Measurements from ENCODE around the gene KLK3. TPM values are rescaled to one million over a fixed set of nuclear protein-coding genes. Genes with fewer than 3 reads are reported as not detected.

KLK3 gene
- total and polyA plus RNA-seq, 2 experiments from 2014 or later = not detected

DNA sequence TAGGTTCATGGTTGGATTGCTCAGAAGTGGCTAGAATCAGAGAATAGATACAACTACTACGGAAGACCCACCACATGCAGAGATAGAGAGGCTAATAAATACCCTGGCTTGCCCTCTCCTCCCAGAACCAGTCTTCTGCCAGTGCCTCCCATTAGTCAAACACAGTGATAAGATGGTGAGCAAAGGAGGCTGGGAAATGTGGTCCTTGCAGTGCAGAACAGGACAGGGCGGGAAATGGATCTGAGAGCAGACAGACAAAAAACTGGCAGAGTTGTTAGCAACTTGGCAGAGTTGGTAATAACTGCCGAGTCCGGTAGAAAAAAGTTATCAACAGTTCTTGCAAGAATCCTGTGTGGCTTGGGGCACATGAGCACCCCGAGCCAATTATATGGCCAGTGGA is 39.8 kb upstream of the KLK3 start:
- Histone ChIP-seq H2AFZ (no peak overlapping the region), H3K9me2 (replicated peaks; ENCODE audit: insufficient read depth) (no peaks in the 10 kb centered on the region), H3K4me2 (no peak overlapping the region), H3K27ac (no peak overlapping the region), H4K20me1 (ENCODE audit: insufficient read depth, poor library complexity, severe bottlenecking) (no peaks in the 10 kb centered on the region), H3K36me3 (replicated peaks; ENCODE audit: insufficient read depth, low read depth) (no peaks in the 10 kb centered on the region), H3K4me1 (ENCODE audit: insufficient read depth) (no peaks in the 10 kb centered on the region), H3K79me2 (no peaks in the 10 kb centered on the region), H3K4me3 (no peak overlapping the region), H3K9me3 (ENCODE audit: low read depth) (no peaks in the 10 kb centered on the region), H3K27me3 (peaks cover 39% of the 10 kb centered on the region)
- 89% methylated on average over 5 of the region's 5 CpGs for WGBS (ENCODE audit: low lambda C conversion rate, missing lambda C conversion rate)
- DNase-seq (ENCODE audit: low spot score) = no peak
- TF ChIP-seq EZH2phosphoT487 (IDR thresholded peaks at IDR 0.05; ENCODE audit: low read depth, severe bottlenecking, unreplicated experiment) (no peak), EZH2 (IDR thresholded peaks at IDR 0.05; ENCODE audit: borderline replicate concordance) (no peak)

DNA sequence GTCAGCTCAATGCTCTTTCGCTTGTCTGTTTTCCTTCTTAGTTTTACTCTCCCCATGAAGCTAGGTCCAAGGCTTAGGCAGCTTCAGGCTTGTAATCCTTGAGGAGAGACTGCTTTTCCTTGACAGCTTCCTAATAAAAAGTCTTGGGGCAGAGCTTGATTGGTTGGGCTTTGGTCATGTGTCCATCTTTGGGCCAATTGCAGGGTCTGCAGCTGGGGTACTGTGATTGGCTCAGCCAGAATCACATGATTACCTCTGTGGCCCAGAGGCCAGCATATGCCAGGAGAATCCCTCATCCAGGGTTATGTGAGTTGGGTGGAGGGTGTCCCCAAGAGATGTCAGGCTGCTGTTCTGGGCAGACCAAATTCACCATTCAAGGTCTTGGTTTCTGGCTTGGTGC is 39.3 kb upstream of the KLK3 start:
- TF ChIP-seq EZH2 (IDR thresholded peaks at IDR 0.05; ENCODE audit: borderline replicate concordance) (no peak), EZH2phosphoT487 (IDR thresholded peaks at IDR 0.05; ENCODE audit: low read depth, severe bottlenecking, unreplicated experiment) (no peak)
- TF ChIP-seq, protein P1, sequence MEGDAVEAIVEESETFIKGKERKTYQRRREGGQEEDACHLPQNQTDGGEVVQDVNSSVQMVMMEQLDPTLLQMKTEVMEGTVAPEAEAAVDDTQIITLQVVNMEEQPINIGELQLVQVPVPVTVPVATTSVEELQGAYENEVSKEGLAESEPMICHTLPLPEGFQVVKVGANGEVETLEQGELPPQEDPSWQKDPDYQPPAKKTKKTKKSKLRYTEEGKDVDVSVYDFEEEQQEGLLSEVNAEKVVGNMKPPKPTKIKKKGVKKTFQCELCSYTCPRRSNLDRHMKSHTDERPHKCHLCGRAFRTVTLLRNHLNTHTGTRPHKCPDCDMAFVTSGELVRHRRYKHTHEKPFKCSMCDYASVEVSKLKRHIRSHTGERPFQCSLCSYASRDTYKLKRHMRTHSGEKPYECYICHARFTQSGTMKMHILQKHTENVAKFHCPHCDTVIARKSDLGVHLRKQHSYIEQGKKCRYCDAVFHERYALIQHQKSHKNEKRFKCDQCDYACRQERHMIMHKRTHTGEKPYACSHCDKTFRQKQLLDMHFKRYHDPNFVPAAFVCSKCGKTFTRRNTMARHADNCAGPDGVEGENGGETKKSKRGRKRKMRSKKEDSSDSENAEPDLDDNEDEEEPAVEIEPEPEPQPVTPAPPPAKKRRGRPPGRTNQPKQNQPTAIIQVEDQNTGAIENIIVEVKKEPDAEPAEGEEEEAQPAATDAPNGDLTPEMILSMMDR (IDR thresholded peaks at IDR 0.05; ENCODE audit: poor library complexity) = no peak
- no peak for DNase-seq (ENCODE audit: low spot score)
- H3K36me3 ChIP-seq (replicated peaks; ENCODE audit: insufficient read depth, low read depth) = no peaks in the 10 kb centered on the region
- no peaks in the 10 kb centered on the region for H4K20me1 ChIP-seq (ENCODE audit: insufficient read depth, poor library complexity, severe bottlenecking)
- peaks cover 2% of the 10 kb centered on the region for H3K4me1 ChIP-seq (ENCODE audit: insufficient read depth)
- H3K9me3 ChIP-seq (ENCODE audit: low read depth) = no peaks in the 10 kb centered on the region
- H3K9me2 ChIP-seq (replicated peaks; ENCODE audit: insufficient read depth) = no peaks in the 10 kb centered on the region
- no peak overlapping the region for H3K27ac ChIP-seq
- H2AFZ ChIP-seq = no peak overlapping the region
- peaks cover 44% of the 10 kb centered on the region for H3K27me3 ChIP-seq
- H3K4me3 ChIP-seq = no peak overlapping the region
- H3K4me2 ChIP-seq = no peak overlapping the region
- H3K79me2 ChIP-seq = no peaks in the 10 kb centered on the region
- WGBS (ENCODE audit: low lambda C conversion rate, missing lambda C conversion rate) = 84% methylated on average over 1 of the region's 1 CpG

DNA sequence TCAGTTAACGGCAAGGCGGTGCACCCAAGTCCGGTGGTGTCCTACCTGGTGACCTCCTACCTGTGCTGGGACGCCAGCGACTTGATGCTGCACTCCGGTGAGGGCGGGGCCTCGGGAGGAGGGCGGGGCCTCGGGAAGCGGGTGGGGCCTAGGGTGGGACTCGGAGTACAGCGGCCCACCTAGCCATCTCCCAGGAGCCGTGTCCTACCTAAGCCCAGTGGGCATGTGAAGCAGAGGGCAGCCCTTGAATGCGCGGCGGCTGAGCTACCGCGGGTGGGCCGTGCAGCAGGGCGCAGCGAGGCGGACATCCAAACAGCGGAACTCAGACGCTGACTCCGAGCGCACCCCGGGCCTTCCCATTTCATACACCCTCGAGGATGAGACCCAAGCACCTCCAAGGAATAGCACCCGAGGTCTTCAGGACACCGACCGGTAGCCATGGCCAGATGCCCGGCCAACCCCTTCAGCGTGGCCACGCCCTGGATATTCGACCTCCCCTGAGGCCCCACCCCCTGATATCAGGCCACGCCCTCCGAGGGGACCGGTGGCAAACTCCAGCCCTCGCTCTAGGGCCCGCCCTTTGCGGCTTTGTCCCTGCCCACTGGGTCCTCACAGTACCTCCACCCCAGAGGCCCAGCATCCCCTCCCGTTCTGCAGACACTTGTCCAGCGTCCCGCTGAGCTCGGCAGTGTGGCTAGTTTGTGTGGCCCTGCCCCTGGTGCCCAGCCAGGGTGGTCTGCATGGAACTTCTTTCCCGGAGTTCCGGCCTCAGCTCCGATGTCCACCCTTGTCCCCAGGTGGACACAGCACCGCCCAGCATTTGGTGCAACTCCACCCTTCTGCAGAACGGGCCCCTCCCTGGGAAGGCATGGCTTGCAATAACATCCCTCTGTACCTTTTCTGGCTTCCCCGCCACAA is 36.5 kb upstream of the KLK3 start:
- WGBS (ENCODE audit: low lambda C conversion rate, missing lambda C conversion rate) = 16% methylated on average over 36 of the region's 52 CpGs
- Histone ChIP-seq H3K4me1 (ENCODE audit: insufficient read depth) (peaks cover 10% of the 10 kb centered on the region), H3K27me3 (peaks cover 58% of the 10 kb centered on the region), H3K9me2 (replicated peaks; ENCODE audit: insufficient read depth) (no peaks in the 10 kb centered on the region), H3K79me2 (no peaks in the 10 kb centered on the region), H3K27ac (no peak overlapping the region), H3K9me3 (ENCODE audit: low read depth) (no peaks in the 10 kb centered on the region), H3K4me2 (peak overlapping the region; percentile 80), H3K4me3 (no peak overlapping the region), H2AFZ (no peak overlapping the region), H3K36me3 (replicated peaks; ENCODE audit: insufficient read depth, low read depth) (no peaks in the 10 kb centered on the region), H4K20me1 (ENCODE audit: insufficient read depth, poor library complexity, severe bottlenecking) (no peaks in the 10 kb centered on the region)
- TF ChIP-seq, protein P1 (IDR thresholded peaks at IDR 0.05; ENCODE audit: poor library complexity) = no peak
- TF ChIP-seq EZH2phosphoT487 (IDR thresholded peaks at IDR 0.05; ENCODE audit: low read depth, severe bottlenecking, unreplicated experiment) (no peak), EZH2 (IDR thresholded peaks at IDR 0.05; ENCODE audit: borderline replicate concordance) (no peak)
- DNase-seq (ENCODE audit: low spot score) = peak; percentile 77

- Histone ChIP-seq H4K20me1 (ENCODE audit: insufficient read depth, poor library complexity, severe bottlenecking) (no peaks in the 10 kb centered on the region), H3K9me2 (replicated peaks; ENCODE audit: insufficient read depth) (no peaks in the 10 kb centered on the region), H3K4me3 (no peak overlapping the region), H2AFZ (no peak overlapping the region), H3K4me2 (no peak overlapping the region), H3K27ac (no peak overlapping the region), H3K27me3 (peaks cover 58% of the 10 kb centered on the region), H3K4me1 (ENCODE audit: insufficient read depth) (peaks cover 10% of the 10 kb centered on the region), H3K9me3 (ENCODE audit: low read depth) (no peaks in the 10 kb centered on the region), H3K36me3 (replicated peaks; ENCODE audit: insufficient read depth, low read depth) (no peaks in the 10 kb centered on the region), H3K79me2 (no peaks in the 10 kb centered on the region)
- WGBS (ENCODE audit: low lambda C conversion rate, missing lambda C conversion rate) = 83% methylated on average over 12 of the region's 12 CpGs
- no peak for TF ChIP-seq EZH2 (IDR thresholded peaks at IDR 0.05; ENCODE audit: borderline replicate concordance)
- no peak for TF ChIP-seq EZH2phosphoT487 (IDR thresholded peaks at IDR 0.05; ENCODE audit: low read depth, severe bottlenecking, unreplicated experiment)
- TF ChIP-seq, protein P1 (IDR thresholded peaks at IDR 0.05; ENCODE audit: poor library complexity) = no peak
- no peak for DNase-seq (ENCODE audit: low spot score)
These were observed 35.7 kb upstream of the KLK3 start for GRCh38 chr19:50818859-50819472.

Data from hepatocyte (in vitro differentiated cells).